CD4-positive, alpha-beta T cell treated with Interleukin-15 for 1 hour (primary cell): ENCODE data around the gene LOX.
"Not testable (repeated sequence)": the region's sequence is repeated elsewhere in the genome, so short reads cannot be mapped to it uniquely, and the experiment has no call there.

Experiments used
- DNase-seq: peaks from one replicate; pipeline ENCODE4 v3.0.0-alpha.2; 2020

The LOX gene

GRCh38 chr5:122095158-122095557 is 17.1 kb upstream of the LOX start:
- no peak for DNase-seq

- DNase-seq, result not testable (repeated sequence)
Measured at GRCh38 chr5:122094251-122094650, 16.2 kb upstream of the LOX start.

- DNase-seq, result no peak
Measured at GRCh38 chr5:122093415-122094180, 15.5 kb upstream of the LOX start.

- no peak for DNase-seq
Measured at GRCh38 chr5:122091936-122092600, 14.0 kb upstream of the LOX start.

DNA sequence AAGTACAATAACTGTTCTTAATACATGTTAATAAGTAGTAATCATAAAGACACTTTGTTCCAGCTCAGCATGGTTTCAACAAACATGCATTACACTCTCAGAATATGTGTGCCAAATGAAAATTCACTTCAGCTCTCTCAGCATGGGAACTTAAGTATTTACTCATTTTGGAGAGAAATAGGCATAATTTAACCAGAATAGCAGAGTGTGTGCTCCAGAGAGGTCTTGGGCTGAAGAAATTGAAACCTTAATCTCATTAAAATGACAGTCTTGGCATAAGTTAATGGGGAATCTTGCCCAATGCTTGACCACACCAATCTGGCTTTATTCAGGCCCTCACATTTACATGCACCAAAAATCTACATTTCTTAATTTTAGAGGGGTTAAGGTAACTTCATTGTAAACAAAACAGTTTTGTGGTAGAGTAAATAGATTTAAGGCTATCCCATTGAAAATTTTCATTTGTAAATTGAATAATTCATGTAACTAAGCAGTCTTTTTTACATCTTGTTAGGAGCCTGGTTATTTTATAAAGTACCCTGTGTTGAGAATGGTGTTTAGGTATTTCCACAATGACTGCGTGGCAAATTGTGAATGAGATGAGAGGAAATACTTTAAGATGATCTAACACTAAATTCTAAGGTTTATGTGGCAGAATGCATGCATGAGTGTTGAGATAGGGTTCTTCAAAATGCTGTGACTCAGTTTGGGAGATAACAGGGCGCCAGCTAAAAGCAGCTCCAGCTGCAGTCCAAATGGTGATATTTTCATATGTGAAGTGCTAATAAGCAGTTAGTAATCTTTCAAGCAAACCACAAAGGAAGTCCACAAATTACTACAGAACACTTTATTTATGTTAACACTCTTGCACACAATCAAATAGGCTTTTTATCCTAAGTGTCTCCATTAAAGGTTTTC is 11.3 kb upstream of the LOX start:
- DNase-seq, result no peak

DNA sequence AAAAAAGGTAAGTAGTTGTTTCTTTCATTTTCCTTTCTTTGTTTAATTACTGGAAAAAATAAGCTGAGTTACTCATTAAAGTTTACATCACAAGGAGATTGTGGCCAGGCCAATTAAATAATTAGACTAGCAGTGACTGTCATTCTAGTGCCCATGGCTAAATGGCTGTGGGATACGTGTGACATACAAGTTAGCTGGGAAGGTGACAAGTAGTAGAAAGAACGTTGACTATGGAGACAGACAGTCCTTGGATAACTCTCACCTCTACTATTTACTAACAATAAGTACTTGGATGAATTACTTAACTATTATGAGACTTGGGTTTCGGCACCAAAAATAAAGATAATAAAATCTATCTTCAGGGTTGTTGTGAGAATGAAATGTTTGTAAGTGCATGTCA is 7.0 kb upstream of the LOX start:
- no peak for DNase-seq

GRCh38 chr5:122083535-122083934 is 5.5 kb upstream of the LOX start:
- no peak for DNase-seq

DNA sequence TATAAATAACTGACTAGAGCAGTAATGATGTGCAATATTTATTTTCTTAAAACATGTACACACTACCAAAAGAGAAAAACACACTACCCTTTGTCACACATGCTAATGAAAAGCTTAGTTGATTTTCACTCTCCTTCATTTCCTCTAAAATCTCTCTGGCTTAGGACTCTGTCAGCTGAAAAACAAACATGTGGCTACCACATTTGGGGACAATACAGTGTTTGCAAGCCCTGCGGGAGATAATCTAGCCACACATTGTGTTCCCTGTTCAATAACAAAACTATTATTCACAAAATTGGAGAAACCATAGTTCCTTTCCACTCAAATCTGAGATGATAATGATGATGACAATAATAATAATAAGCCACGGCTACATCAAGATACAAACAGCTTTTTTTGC is 3.5 kb upstream of the LOX start:
- no peak for DNase-seq

GRCh38 chr5:122077366-122078115 is 518 bp downstream of the LOX start:
- no peak for DNase-seq

DNA sequence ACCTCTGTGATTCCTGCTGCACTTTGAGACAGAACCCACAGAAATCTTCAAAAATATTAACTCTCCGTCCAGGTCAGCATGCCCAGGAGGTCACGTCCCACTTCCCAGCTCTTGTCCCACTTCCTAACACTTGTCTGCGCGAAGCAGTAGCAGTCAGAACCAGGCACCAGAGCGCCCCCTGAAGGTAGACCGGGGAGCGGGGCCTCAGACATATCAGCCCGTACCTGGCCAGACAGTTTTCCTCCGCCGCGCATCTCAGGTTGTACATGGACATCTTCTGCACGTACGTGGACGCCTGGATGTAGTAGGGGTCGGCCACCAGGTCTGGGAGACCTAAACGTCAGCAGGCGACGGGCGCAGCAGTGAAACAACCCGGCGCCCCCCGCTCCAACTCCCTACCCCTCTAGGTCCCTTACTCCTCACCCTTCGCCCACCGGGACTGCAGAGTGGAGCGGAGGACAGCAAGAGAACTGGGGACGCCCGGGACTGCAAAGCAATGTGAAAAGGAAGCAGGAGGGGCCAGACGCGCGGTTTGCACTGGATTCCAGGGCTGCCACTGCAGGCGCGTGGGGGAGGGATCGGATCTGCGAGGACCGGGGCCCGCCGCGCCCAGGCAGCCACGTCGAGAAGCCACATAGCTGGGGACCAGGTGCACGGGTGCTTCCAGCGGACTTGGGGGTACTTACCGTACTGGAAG is 1.2 kb downstream of the LOX start:
- no peak for DNase-seq

GRCh38 chr5:122076050-122076461 is 2.0 kb downstream of the LOX start:
- no peak for DNase-seq

- no peak for DNase-seq
Measured at GRCh38 chr5:122073864-122074263, 4.2 kb downstream of the LOX start.

DNA sequence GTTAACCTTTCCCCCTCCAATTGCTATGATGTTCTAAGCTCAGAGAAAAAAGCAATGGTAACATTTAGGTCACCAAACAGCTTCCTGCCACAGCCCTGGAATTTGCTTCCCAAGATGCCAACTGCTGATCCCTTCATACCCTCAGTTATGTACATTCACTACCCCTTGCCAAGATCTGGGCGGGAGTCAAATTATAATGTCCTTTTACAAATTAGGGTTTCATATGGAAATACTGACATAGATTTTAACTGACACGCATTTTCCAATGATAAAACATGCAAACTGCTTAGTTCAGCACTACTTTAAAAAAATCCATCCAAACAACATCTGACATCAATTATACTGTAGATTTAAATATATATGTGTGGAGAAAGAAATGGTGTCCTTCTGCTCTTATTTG is 5.0 kb downstream of the LOX start:
- DNase-seq, result no peak

DNA sequence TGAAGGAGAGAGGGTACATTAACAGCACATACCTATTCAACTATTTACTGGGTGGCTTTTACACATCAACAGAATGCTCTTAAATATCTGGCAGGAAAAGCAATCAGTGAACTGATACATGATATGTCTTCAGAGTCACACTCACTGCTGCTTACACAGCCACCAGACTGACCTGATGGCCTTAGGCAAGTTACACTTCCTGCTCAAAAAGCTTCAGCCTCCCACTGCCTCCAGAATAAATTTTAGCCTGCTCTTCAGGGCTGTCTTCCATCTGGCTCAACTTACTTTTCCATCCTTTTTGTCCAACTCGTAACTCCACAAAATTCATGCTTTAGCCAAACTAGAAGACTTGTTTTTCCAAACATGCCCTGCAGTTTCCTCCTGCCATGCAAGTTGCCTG is 10.7 kb downstream of the LOX start:
- no peak for DNase-seq

GRCh38 chr5:122064992-122065391 is 13.1 kb downstream of the LOX start:
- DNase-seq, result no peak

DNA sequence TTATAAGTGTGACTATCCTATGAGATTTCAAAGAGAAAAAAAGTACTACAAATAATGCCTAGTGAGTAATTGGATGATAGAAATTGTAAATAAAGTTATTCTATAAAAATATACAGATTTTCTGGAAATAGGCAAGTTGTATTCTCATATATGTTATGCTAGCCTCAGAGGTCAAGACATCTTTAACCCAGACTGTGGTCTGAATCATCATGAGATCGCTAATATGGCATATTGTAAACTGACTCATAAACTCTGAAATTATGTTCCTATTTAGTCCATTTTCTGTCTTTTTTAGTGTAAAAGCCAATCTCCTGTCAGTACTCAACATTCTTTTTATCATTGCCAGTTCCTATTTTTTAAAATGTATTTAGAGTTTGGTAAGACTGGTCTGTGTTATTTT is 14.2 kb downstream of the LOX start:
- no peak for DNase-seq

- no peak for DNase-seq
Measured at GRCh38 chr5:122062205-122062604, 15.9 kb downstream of the LOX start.

- DNase-seq, result no peak
Measured at GRCh38 chr5:122056913-122057312, 21.1 kb downstream of the LOX start.

GRCh38 chr5:122054266-122054665 is 23.8 kb downstream of the LOX start:
- no peak for DNase-seq

GRCh38 chr5:122053181-122054109 is 24.6 kb downstream of the LOX start:
- no peak for DNase-seq

- DNase-seq, result no peak
Measured at GRCh38 chr5:122051569-122051968, 26.5 kb downstream of the LOX start.
